ENCODE measurements around the gene KCNAB3. TPM values are rescaled to one million over a fixed set of nuclear protein-coding genes. Genes with fewer than 3 reads are reported as not detected.

The KCNAB3 gene
- total and polyA plus RNA-seq, 9 of the 15 experiments (the other 6 are each of a cell fraction or from before 2014, with no cell fraction given), result 0.03 to 2.5 (median 1.1) TPM

DNA sequence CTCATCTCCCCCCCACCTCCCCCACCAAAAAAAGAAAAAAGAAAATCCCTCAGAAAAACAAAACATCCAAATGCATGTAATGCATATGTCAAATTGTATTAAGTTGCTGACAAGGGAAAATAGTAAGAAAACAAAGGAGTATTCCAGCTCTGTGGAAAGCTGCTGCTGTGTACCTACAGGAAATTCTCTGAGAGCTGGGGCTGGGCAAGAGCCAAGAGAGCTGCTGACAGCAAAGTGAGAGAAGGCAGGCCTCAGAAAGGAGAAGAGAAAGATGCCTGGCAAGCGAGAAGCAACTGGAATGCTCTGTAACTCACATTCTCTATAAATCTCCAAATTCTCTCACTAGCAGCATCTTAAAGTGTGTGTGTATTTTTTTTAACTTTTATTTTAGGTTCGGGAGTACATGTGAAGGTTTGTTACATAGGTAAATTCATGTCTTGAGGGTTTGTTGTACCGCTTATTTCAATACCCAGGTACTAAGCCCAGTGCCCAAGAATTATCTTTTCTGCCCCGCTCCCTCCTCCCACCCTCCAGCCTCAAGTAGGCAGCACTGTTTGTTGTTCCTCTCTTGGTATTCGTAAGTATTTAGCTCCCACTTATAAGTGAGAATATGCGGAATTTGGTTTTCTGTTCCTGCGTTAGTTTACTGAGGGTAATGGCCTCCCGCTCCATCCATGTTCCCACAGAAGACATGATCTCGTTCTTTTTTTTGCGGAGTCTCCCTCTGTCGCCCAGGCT lies 26.7 kb upstream of the KCNAB3 start:
- ChIA-PET CTCF (ENCODE audit: low intra/inter-chr PET ratio) (no interaction called here), POLR2A (no interaction called here)
- Histone ChIP-seq H3K27ac (ENCODE audit: extremely low read depth, low read depth, low read length) (no peak overlapping the region), H3K9me3 (replicated peaks; ENCODE audit: control insufficient read depth, insufficient read depth, low read depth, low read length) (no peaks in the 10 kb centered on the region), H3K36me3 (ENCODE audit: control insufficient read depth, insufficient read depth, low read length) (no peaks in the 10 kb centered on the region), H3K4me1 (replicated peaks in 1 of 2; ENCODE audit: control insufficient read depth in 2 of 2, insufficient read depth in 2 of 2, low read length in 2 of 2) (no peaks in the 10 kb centered on the region; a peak in 1 of 5 replicates), H3K9me1 (ENCODE audit: control insufficient read depth, insufficient read depth, low read length) (no peaks in the 10 kb centered on the region), H3K27me3 (ENCODE audit: control insufficient read depth in 2 of 2, insufficient read depth in 2 of 2, low read length in 2 of 2) (peaks cover 0 to 5% of the 10 kb centered on the region in 2 experiments; a peak in 1 of 5 replicates), H3K79me2 (ENCODE audit: control insufficient read depth, insufficient read depth, low read length) (no peaks in the 10 kb centered on the region), H3K4me3 (no peak overlapping the region), H4K20me1 (replicated peaks; ENCODE audit: control insufficient read depth, insufficient read depth, low read length) (no peaks in the 10 kb centered on the region), H3K4me2 (ENCODE audit: insufficient read depth, low read length) (no peak overlapping the region), H2AFZ (ENCODE audit: low read depth, low read length) (no peak overlapping the region), H3K9ac (ENCODE audit: insufficient read depth in 1 of 2, low read depth in 2 of 2, low read length in 2 of 2) (no peak overlapping the region)
- BruUV-seq (replicated peaks), result no TSS peak
- WGBS (ENCODE audit: insufficient coverage, low coverage, missing lambda C conversion rate), result 52% methylated on average over 7 of the region's 11 CpGs
- FAIRE-seq, result no peak
- intact Hi-C loops (cut with micrococcal nuclease) (no loop called here), in situ Hi-C loops (cut with MboI) (no loop called here)
- DNase-seq (ENCODE audit: extremely low read depth in 1 of 4, low spot score in 3 of 4), result no peak
- TF ChIP-seq SLC30A9 (CRISPR knock-in tag; IDR thresholded peaks at IDR 0.05) (no peak), ZNF551 (CRISPR knock-in tag; IDR thresholded peaks at IDR 0.05) (no peak), MAFF (IDR thresholded peaks at IDR 0.05; ENCODE audit: low read length) (peak; percentile 11; the same call in 1 of the 2 replicates), EP400 (IDR thresholded peaks at IDR 0.05) (no peak), ZNF316 (IDR thresholded peaks at IDR 0.05) (peak; percentile 59), HMG20B (CRISPR knock-in tag; IDR thresholded peaks at IDR 0.05) (no peak), ZNF583 (CRISPR knock-in tag; IDR thresholded peaks at IDR 0.05) (no peak), ZNF253 (CRISPR knock-in tag; conservative IDR thresholded peaks at IDR 0.05) (no peak), EGR1 (conservative IDR thresholded peaks at IDR 0.05) (no peak), SRF (CRISPR knock-in tag; IDR thresholded peaks at IDR 0.05) (no peak), C11orf30 (IDR thresholded peaks at IDR 0.05; ENCODE audit: low read depth) (0 out of 2 replicates have a peak, but pooled peaks have one; percentile 19), SP1 (CRISPR knock-in tag; IDR thresholded peaks at IDR 0.05) (no peak)
- TF ChIP-seq, protein P1, sequence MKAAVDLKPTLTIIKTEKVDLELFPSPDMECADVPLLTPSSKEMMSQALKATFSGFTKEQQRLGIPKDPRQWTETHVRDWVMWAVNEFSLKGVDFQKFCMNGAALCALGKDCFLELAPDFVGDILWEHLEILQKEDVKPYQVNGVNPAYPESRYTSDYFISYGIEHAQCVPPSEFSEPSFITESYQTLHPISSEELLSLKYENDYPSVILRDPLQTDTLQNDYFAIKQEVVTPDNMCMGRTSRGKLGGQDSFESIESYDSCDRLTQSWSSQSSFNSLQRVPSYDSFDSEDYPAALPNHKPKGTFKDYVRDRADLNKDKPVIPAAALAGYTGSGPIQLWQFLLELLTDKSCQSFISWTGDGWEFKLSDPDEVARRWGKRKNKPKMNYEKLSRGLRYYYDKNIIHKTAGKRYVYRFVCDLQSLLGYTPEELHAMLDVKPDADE (conservative IDR thresholded peaks at IDR 0.05; ENCODE audit: control insufficient read depth, low read depth, low read length), result no peak
- TF ChIP-seq, protein P2, sequence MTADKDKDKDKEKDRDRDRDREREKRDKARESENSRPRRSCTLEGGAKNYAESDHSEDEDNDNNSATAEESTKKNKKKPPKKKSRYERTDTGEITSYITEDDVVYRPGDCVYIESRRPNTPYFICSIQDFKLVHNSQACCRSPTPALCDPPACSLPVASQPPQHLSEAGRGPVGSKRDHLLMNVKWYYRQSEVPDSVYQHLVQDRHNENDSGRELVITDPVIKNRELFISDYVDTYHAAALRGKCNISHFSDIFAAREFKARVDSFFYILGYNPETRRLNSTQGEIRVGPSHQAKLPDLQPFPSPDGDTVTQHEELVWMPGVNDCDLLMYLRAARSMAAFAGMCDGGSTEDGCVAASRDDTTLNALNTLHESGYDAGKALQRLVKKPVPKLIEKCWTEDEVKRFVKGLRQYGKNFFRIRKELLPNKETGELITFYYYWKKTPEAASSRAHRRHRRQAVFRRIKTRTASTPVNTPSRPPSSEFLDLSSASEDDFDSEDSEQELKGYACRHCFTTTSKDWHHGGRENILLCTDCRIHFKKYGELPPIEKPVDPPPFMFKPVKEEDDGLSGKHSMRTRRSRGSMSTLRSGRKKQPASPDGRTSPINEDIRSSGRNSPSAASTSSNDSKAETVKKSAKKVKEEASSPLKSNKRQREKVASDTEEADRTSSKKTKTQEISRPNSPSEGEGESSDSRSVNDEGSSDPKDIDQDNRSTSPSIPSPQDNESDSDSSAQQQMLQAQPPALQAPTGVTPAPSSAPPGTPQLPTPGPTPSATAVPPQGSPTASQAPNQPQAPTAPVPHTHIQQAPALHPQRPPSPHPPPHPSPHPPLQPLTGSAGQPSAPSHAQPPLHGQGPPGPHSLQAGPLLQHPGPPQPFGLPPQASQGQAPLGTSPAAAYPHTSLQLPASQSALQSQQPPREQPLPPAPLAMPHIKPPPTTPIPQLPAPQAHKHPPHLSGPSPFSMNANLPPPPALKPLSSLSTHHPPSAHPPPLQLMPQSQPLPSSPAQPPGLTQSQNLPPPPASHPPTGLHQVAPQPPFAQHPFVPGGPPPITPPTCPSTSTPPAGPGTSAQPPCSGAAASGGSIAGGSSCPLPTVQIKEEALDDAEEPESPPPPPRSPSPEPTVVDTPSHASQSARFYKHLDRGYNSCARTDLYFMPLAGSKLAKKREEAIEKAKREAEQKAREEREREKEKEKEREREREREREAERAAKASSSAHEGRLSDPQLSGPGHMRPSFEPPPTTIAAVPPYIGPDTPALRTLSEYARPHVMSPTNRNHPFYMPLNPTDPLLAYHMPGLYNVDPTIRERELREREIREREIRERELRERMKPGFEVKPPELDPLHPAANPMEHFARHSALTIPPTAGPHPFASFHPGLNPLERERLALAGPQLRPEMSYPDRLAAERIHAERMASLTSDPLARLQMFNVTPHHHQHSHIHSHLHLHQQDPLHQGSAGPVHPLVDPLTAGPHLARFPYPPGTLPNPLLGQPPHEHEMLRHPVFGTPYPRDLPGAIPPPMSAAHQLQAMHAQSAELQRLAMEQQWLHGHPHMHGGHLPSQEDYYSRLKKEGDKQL (CRISPR knock-in tag; IDR thresholded peaks at IDR 0.05; ENCODE audit: borderline replicate concordance), result no peak
- no peak for ATAC-seq

All from K562 (cell line).